G401.6 (cell line): ENCODE measurements around the gene STAG1.
"Not testable (repeated sequence)": the region's sequence is repeated elsewhere in the genome, so short reads cannot be mapped to it uniquely, and the experiment has no call there.

Source experiments
- FAIRE-seq: peaks from 2 replicates; lab custom pipeline; 2012; peaks lifted over from hg19 to GRCh38; lab: Jason Lieb, UNC

STAG1 gene

GRCh38 chr3:136586580-136586979, 165.6 kb downstream of the STAG1 start:
- FAIRE-seq, result no peak

DNA sequence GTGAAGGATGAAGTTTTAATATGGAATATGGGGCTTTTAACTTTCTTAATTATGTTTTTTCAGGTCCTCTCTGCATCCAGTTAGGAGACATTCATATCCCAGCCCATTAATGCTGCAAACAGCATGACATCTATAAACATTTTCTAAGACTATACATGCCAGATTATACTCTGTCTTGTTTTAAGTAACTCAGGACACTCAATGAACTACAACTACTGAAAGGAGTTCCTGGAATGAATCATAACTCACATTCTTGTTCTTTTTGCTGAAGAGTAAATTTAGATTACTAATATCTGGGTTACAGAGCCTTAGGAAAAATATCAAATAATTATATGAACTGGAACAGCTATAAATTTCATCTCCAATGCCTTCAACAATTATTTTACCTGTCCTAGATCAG, 167.4 kb downstream of the STAG1 start:
- FAIRE-seq, result no peak

DNA sequence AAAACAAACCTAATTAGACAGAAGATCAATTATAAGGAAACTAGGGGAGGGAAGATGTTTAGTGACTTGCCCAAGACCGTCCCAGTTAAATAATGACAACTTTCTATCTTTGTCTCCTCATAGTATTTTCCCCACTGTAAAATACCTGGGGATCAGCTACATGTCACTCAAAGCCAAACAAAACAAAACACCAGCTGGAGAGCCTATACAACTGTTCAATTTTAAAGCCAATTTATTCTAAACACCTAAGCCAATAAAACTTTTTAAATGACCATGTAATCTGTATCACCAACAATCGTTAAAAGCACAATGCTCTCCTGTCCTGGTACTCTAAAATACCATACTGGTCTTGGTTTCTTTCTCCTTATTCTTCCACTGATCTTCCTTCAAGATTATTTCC, 168.4 kb downstream of the STAG1 start:
- no peak for FAIRE-seq

DNA sequence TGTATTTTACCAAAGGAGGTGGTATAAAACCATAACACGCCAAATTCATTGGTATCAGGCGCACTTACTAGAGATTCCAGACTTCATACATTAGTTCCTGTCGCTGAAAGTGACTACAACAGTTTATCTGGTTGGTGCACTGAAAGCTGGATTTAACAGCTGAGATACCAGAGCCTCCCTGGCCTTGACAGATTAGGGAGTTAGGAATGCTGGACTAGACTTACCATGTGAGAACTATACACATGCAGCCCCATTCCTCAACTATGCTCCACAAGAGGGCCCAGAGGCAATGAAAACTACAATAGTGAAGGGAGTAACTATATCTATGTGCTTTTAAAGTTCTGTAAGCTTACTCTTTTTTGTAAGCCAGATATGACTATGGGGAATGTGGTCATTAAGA, 174.4 kb downstream of the STAG1 start:
- no peak for FAIRE-seq

GRCh38 chr3:136576279-136577009, 175.7 kb downstream of the STAG1 start:
- FAIRE-seq, result peak; percentile 58

DNA sequence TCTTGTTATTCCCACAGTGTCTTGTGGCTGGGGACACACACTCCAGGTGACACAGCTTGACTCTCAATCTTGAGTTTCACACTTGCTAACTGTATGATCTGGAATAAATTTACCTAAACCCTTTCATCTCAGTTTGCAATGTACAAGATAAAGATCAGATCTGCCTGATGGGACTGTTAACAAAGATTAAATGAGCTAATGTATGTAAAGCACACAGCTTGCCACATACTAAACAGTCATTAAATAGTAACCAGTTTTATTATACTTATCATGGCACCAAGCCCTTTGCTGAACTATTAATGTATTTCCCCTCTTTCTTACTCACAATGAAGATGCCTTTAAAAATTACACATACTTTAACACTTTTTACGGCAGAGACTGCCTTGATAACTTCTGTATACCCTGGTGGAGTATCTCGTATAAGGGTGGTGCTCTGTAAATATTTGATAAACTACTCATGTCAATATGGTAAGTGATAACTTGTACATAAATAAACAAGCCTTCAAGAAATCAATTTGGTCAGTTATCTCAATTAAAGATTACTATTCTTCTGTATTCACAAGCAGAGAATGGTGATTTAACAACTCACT, 184.5 kb downstream of the STAG1 start:
- FAIRE-seq, result no peak

- FAIRE-seq, result peak; percentile 55
Measured at GRCh38 chr3:136564962-136565361, 187.2 kb downstream of the STAG1 start.

DNA sequence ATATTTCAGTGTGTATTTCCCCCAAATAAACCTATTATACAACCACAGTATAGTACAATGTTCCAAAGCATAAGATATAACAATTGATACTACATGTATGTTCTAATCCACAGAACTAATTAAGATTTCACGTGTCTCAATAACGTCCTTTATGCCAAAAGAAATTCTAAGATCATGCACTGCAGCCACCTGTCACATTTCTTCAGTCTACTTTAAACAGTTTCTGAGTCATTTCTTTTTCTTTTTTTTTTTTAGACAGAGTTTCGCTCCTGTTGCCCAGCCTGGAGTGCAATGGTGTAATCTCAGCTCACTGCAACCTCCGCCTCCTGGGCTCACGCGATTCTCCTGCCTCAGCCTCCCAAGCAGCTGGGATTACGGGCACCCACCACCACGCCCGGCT, 190.2 kb downstream of the STAG1 start:
- FAIRE-seq, result no peak

GRCh38 chr3:136559896-136560295, 192.3 kb downstream of the STAG1 start:
- no peak for FAIRE-seq

DNA sequence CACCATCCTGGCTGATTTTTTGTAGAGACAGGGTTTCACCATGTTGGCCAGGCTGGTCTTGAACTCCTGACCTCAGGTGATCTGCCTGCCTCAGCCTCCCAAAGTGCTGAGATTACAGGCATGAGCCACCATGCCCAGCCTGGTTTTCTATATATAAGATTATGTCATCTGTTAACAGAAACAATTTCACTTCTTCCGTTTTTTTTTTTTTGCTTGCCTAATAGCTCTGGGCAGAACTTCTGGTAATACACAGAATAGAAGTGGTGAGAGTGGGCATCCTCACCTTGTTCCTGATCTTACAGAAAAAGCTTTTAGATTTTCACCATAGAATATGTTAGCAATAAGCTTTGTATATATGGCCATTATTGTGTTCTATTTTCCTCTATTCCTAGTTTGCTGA, 202.7 kb downstream of the STAG1 start:
- FAIRE-seq, result not testable (repeated sequence)

GRCh38 chr3:136547293-136547692, 204.9 kb downstream of the STAG1 start:
- FAIRE-seq, result no peak

DNA sequence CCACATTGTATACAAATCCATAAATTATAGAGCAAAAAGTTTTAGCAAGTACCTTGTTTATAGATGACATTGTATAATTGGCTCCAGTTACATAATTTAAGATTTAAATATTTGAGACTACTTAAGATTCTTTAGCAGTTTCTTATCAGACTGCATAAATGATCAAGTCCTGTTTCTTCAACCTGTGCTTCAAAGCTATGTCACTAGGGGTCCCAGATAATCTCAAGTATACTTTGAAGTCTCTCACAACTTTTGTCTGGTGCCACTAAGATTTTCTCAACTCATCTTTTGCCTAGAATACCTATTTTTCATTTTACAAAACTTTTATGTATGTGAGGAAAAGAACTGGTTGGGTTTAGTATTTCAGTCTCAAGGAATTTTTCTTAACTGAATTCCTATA, 205.5 kb downstream of the STAG1 start:
- no peak for FAIRE-seq

DNA sequence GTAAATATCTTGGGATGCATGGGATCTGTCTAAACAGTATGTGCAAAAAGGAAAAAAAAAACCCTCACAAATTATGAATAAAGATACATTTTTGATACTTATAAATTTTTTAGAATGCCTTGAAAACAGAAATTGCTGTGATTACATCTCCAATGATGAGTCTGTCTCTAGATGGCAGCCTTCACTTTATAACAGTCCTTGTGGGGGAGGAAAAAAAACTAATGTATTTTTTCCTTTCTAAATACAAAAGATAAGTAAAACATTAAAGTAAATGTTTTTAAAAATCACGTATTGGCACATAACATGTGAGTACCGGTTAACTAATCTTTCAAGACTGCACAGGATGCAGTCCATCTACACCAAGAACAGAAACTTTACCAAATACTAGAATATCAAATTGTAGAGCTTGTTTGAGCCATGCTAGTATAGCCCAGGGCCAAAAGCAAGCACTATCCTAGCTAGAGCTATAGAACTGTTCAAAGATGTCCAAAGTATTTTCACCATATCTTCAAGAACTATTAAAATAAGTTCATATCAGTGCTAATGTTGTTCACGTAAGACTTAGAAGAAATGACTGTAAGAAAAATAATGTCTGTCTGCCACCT, 206.4 kb downstream of the STAG1 start:
- FAIRE-seq, result peak; percentile 45

- FAIRE-seq, result no peak
Measured at GRCh38 chr3:136544532-136544931, 207.6 kb downstream of the STAG1 start.

DNA sequence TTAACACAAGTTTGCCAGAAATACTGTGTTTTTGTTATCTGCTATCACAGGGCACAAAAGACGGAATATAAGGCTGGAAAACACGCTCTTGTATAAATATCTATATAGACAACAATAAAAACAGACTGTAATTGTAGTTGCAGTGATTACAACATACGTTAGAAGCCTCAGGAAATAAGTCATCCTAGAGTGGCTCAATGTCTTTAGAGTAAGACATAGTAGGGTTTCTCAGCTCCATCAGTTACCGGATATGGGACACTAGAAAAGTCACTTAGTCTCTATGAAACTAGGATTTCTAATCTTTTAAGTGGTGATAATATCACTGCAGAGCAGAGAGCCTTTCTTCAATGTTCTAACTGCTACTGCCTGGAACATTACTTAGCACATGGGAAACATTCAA, 208.8 kb downstream of the STAG1 start:
- FAIRE-seq, result no peak

DNA sequence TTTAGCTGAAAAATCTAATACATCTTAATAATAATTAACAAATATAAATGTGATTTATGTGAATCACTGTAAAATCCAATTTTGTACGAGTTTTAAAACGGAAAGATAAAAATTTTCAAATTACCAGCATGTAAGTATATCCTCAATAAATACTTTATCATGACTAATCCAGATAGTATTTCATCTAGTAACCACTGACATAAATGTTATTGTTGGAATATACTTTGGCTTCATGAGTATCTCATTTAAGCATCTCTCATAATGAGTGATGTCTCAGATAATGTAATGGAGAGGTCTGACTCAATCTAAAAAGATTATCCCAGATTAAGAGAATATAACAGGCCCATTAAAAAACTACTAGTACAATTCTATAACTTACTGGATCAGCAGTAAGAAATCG, 216.3 kb downstream of the STAG1 start:
- FAIRE-seq, result peak; percentile 8

DNA sequence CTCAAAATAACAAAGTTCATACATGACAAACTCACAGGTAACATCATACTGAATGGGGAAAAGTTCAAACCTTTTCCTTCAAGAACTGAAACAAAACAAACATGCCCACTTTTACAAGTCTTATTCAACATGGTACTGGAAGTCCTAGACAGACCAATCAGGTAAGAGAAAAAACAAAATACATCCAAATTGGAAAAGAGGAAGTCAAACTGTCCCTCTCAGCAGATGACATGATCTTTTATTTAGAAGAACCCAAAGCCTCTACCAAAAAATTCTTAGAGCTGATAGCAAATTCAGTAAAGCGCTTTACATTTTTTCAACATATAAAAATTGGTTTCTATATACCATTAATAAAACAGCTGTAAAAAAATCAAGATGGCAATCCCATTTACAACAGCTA, 219.4 kb downstream of the STAG1 start:
- no peak for FAIRE-seq

DNA sequence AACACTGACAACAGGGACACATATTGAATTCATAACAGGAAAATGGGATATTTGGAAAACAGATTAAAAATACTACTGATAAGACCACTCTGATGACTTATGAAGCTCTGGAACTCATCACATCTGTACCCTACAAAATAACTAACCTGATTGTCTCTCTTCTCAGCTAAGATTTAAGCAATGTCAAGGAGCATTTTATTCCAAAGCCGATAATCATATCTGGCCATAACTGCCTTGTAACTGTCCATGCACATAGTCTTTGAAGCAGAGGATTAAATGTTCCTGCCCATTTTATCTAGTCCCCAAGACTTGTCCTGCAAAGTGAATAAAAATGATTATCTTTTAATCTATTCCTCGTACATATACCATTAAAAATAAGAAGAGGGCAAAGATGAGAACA, 234.1 kb downstream of the STAG1 start:
- FAIRE-seq, result no peak

GRCh38 chr3:136516656-136517055, 235.5 kb downstream of the STAG1 start:
- no peak for FAIRE-seq

DNA sequence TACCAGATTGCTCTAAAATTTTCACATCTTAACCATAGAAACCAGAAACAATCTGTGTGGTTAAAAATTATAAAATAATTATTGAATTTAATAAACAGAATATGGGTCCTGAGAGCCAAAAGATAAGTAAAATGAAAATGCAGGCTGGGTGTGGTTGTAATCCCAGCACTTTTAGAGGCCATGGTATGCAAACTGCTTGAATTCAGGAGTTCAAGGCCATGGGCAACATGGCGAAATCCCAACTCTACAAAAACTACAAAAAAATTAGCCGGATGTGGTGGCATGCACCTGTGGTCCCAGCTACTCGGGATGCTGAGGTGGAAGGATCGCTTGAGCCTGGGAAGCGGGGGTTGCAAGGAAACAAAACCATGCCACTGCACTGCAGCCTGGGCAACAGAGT, 236.1 kb downstream of the STAG1 start:
- no peak for FAIRE-seq

DNA sequence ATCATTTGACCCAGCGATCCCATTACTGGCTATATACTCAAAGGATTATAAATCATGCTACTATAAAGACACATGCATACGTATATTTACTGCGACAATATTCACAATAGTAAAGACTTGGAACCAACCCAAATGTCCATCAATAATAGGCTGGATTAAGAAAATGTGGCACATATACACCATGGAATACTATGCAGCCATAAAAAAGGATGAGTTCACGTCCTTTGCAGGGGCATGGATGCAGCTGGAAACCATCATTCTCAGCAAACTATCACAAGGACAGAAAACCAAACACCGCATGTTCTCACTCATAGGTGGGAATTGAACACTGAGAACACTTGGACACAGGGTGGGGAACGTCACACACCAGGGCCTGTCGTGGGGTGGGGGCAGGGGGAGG, 237.6 kb downstream of the STAG1 start:
- not testable (repeated sequence) for FAIRE-seq

GRCh38 chr3:136513367-136513766, 238.8 kb downstream of the STAG1 start:
- FAIRE-seq, result no peak

- FAIRE-seq, result no peak
Measured at GRCh38 chr3:136512381-136512780, 239.8 kb downstream of the STAG1 start.

- no peak for FAIRE-seq
Measured at GRCh38 chr3:136505676-136506075, 246.5 kb downstream of the STAG1 start.
